ENCODE results near the gene USP17L19.
"Not testable (repeated sequence)": the region's sequence is repeated elsewhere in the genome, so short reads cannot be mapped to it uniquely, and the experiment has no call there.

Gene USP17L19, protein sequence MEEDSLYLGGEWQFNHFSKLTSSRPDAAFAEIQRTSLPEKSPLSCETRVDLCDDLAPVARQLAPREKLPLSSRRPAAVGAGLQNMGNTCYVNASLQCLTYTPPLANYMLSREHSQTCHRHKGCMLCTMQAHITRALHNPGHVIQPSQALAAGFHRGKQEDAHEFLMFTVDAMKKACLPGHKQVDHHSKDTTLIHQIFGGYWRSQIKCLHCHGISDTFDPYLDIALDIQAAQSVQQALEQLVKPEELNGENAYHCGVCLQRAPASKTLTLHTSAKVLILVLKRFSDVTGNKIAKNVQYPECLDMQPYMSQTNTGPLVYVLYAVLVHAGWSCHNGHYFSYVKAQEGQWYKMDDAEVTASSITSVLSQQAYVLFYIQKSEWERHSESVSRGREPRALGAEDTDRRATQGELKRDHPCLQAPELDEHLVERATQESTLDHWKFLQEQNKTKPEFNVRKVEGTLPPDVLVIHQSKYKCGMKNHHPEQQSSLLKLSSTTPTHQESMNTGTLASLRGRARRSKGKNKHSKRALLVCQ

GRCh38 chr4:9253078-9253477, at the start of gene USP17L19:
Gene USP17L19, plus strand, starts transcription at chr4:9253378. Its CDS starts 0 bp downstream, at chr4:9253378.
- DNase-seq (ENCODE audit: low read depth), result not testable (repeated sequence)

- DNase-seq (ENCODE audit: low read depth), result not testable (repeated sequence)
Observed at GRCh38 chr4:9210357-9210756, 42.8 kb upstream of the USP17L19 start, which contains the start of gene USP17L10. Gene USP17L10, plus strand, starts transcription at chr4:9210657. Its CDS starts 0 bp downstream, at chr4:9210657.

DNA sequence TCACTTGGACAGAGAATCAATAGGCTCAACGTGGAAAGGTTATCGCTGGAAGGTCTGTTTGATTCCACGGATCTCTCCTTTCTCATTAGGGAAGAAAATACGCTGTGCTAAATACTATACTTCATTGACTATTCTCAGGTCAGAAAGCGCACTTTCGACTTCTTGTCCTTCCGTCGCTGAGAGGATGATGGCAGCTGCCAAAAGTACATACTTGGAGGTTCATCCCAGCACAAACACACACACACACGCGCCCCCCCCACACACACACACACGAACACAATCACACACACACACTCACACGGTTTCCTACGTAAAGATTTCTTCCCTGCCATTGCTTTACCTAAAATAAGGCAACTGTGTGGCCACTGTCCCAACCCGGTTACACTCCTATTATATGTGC, 38.5 kb upstream of the USP17L19 start:
- not testable (repeated sequence) for DNase-seq (ENCODE audit: low read depth)

- not testable (repeated sequence) for DNase-seq (ENCODE audit: low read depth)
Observed at GRCh38 chr4:9215105-9215504, 38.1 kb upstream of the USP17L19 start, which contains the start of gene USP17L11. Gene USP17L11, plus strand, starts transcription at chr4:9215405. Its CDS starts 0 bp downstream, at chr4:9215405.

- not testable (repeated sequence) for DNase-seq (ENCODE audit: low read depth)
Observed at GRCh38 chr4:9219852-9220251, 33.3 kb upstream of the USP17L19 start, which contains the start of gene USP17L12. Gene USP17L12, plus strand, starts transcription at chr4:9220152. Its CDS starts 0 bp downstream, at chr4:9220152.

DNA sequence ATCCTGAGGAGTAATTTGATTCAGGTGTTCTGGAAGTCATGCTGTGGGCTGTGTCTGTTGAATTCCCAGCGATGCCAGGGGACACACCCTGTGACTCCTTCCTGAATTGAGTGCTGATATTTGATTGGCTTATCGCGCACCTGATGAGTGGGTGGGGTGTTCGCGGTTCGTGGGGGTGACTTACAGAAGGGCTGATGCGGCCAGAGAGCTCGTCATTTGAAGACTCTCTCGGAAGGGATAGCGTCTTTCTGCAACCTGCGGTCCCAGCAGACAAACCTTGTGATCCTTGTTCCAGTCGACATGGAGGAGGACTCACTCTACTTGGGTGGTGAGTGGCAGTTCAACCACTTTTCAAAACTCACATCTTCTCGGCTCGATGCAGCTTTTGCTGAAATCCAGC, 28.6 kb upstream of the USP17L19 start, which contains the start of gene USP17L13:
TSS of gene USP17L13 (plus strand) at position 301 of the 400 bp plus-strand sequence. CDS start at position 301, 0 bp downstream.
- DNase-seq (ENCODE audit: low read depth), result not testable (repeated sequence)

DNA sequence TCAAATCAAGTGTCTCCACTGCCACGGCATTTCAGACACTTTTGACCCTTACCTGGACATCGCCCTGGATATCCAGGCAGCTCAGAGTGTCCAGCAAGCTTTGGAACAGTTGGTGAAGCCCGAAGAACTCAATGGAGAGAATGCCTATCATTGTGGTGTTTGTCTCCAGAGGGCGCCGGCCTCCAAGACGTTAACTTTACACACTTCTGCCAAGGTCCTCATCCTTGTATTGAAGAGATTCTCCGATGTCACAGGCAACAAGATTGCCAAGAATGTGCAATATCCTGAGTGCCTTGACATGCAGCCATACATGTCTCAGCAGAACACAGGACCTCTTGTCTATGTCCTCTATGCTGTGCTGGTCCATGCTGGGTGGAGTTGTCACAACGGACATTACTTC, 22.9 kb upstream of the USP17L19 start:
- DNase-seq (ENCODE audit: low read depth), result not testable (repeated sequence)

DNA sequence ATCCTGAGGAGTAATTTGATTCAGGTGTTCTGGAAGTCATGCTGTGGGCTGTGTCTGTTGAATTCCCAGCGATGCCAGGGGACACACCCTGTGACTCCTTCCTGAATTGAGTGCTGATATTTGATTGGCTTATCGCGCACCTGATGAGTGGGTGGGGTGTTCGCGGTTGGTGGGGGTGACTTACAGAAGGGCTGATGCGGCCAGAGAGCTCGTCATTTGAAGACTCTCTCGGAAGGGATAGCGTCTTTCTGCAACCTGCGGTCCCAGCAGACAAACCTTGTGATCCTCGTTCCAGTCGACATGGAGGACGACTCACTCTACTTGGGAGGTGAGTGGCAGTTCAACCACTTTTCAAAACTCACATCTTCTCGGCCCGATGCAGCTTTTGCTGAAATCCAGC, 19.1 kb upstream of the USP17L19 start, which contains the start of gene USP17L15:
TSS of gene USP17L15 (plus strand) at position 301 of the 400 bp plus-strand sequence. CDS start at position 301, 0 bp downstream.
- DNase-seq (ENCODE audit: low read depth), result not testable (repeated sequence)

DNA sequence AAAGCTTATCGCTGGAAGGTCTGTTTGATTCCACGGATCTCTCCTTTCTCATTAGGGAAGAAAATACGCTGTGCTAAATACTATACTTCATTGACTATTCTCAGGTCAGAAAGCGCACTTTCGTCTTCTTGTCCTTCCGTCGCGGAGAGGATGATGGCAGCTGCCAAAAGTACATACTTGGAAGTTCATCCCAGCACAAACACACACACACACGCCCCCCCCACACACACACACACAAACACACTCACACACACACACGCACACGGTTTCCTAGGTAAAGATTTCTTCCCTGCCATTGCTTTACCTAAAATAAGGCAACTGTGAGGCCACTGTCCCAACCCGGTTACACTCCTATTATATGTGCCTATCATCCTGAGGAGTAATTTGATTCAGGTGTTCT, 14.7 kb upstream of the USP17L19 start:
- DNase-seq (ENCODE audit: low read depth), result not testable (repeated sequence)

DNA sequence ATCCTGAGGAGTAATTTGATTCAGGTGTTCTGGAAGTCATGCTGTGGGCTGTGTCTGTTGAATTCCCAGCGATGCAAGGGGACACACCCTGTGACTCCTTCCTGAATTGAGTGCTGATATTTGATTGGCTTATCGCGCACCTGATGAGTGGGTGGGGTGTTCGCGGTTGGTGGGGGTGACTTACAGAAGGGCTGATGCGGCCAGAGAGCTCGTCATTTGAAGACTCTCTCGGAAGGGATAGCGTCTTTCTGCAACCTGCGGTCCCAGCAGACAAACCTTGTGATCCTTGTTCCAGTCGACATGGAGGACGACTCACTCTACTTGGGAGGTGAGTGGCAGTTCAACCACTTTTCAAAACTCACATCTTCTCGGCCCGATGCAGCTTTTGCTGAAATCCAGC, 9.6 kb upstream of the USP17L19 start, which contains the start of gene USP17L17:
TSS of gene USP17L17 (plus strand) at position 301 of the 400 bp plus-strand sequence. CDS start at position 301, 0 bp downstream.
- not testable (repeated sequence) for DNase-seq (ENCODE audit: low read depth)

DNA sequence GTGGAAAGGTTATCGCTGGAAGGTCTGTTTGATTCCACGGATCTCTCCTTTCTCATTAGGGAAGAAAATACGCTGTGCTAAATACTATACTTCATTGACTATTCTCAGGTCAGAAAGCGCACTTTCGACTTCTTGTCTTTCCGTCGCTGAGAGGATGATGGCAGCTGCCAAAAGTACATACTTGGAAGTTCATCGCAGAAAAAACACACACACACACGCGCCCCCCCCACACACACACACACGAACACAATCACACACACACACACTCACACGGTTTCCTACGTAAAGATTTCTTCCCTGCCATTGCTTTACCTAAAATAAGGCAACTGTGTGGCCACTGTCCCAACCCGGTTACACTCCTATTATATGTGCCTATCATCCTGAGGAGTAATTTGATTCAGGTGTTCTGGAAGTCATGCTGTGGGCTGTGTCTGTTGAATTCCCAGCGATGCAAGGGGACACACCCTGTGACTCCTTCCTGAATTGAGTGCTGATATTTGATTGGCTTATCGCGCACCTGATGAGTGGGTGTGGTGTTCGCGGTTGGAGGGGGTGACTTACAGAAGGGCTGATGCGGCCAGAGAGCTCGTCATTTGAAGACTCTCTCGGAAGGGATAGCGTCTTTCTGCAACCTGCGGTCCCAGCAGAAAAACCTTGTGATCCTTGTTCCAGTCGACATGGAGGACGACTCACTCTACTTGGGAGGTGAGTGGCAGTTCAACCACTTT, 5.1 kb upstream of the USP17L19 start, which contains the start of gene USP17L18:
TSS of gene USP17L18 (plus strand) at position 678 of the 728 bp plus-strand sequence. CDS start at position 678, 0 bp downstream.
- not testable (repeated sequence) for DNase-seq (ENCODE audit: low read depth)

DNA sequence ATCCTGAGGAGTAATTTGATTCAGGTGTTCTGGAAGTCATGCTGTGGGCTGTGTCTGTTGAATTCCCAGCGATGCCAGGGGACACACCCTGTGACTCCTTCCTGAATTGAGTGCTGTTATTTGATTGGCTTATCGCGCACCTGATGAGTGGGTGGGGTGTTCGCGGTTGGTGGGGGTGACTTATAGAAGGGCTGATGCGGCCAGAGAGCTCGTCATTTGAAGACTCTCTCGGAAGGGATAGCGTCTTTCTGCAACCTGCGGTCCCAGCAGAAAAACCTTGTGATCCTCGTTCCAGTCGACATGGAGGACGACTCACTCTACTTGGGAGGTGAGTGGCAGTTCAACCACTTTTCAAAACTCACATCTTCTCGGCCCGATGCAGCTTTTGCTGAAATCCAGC, 4.6 kb downstream of the USP17L19 start, which contains the start of gene USP17L20:
TSS of gene USP17L20 (plus strand) at position 301 of the 400 bp plus-strand sequence. CDS start at position 301, 0 bp downstream.
- DNase-seq (ENCODE audit: low read depth), result not testable (repeated sequence)

DNA sequence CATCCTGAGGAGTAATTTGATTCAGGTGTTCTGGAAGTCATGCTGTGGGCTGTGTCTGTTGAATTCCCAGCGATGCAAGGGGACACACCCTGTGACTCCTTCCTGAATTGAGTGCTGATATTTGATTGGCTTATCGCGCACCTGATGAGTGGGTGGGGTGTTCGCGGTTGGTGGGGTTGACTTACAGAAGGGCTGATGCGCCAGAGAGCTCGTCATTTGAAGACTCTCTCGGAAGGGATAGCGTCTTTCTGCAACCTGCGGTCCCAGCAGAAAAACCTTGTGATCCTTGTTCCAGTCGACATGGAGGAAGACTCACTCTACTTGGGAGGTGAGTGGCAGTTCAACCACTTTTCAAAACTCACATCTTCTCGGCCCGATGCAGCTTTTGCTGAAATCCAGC, 9.4 kb downstream of the USP17L19 start, which contains the start of gene USP17L21:
TSS of gene USP17L21 (plus strand) at position 301 of the 400 bp plus-strand sequence. CDS start at position 301, 0 bp downstream.
- DNase-seq (ENCODE audit: low read depth), result not testable (repeated sequence)

GRCh38 chr4:9267319-9267718, 14.1 kb downstream of the USP17L19 start, which contains the start of gene USP17L22:
Gene USP17L22, plus strand, starts transcription at chr4:9267619. Its CDS starts 0 bp downstream, at chr4:9267619.
- not testable (repeated sequence) for DNase-seq (ENCODE audit: low read depth)

DNA sequence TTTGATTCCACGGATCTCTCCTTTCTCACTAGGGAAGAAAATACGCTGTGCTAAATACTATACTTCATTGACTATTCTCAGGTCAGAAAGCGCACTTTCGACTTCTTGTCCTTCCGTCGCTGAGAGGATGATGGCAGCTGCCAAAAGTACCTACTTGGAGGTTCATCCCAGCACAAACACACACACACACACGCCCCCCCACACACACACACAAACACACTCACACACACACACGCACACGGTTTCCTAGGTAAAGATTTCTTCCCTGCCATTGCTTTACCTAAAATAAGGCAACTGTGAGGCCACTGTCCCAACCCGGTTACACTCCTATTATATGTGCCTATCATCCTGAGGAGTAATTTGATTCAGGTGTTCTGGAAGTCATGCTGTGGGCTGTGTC, 18.5 kb downstream of the USP17L19 start:
- DNase-seq (ENCODE audit: low read depth), result not testable (repeated sequence)

All from stimulated activated CD8-positive, alpha-beta memory T cell treated with anti-CD3 and anti-CD28 coated beads, Interleukin-15, amount 100 ng/mL, for 24 hours (primary cell).